Measurements from ENCODE around the gene HTR4.

Gene HTR4

GRCh38 chr5:148499452-148499851 is 154.9 kb downstream of the HTR4 start:
- Histone ChIP-seq H3K79me2 (ENCODE audit: control insufficient read depth, insufficient read depth, low read length) (no peaks in the 10 kb centered on the region), H4K8ac (ENCODE audit: low read depth, low read length) (no peak overlapping the region), H3K4me3 (ENCODE audit: low read length) (no peak overlapping the region), H3K56ac (ENCODE audit: low read length) (no peak overlapping the region), H2BK5ac (ENCODE audit: low read length) (no peak overlapping the region), H4K5ac (ENCODE audit: low read length) (no peak overlapping the region), H3K9ac (ENCODE audit: low read length) (no peak overlapping the region), H3K4me1 (ENCODE audit: control insufficient read depth, low read depth, low read length) (no peaks in the 10 kb centered on the region), H3K23ac (ENCODE audit: low read length) (no peak overlapping the region), H3K18ac (ENCODE audit: low read length) (no peak overlapping the region), H3K27me3 (ENCODE audit: insufficient read depth, low read length, poor library complexity) (no peaks in the 10 kb centered on the region), H3K4me2 (ENCODE audit: low read length) (no peak overlapping the region), H2BK120ac (ENCODE audit: low read depth, low read length) (no peak overlapping the region), H2AK5ac (ENCODE audit: low read length) (no peak overlapping the region), H3K4ac (ENCODE audit: low read depth, low read length) (no peak overlapping the region), H3K79me1 (ENCODE audit: low read length) (no peaks in the 10 kb centered on the region), H3K27ac (ENCODE audit: low read depth, low read length) (no peak overlapping the region), H3K36me3 (ENCODE audit: control insufficient read depth, insufficient read depth, low read length) (no peaks in the 10 kb centered on the region), H2BK15ac (replicated peaks; ENCODE audit: low read depth) (no peak overlapping the region)
- WGBS (ENCODE audit: extremely low coverage, insufficient coverage, low lambda C conversion rate) = no CpG with 5 or more reads among the region's 1 CpG
- no peak for DNase-seq

- Histone ChIP-seq H3K36me3 (ENCODE audit: control insufficient read depth, insufficient read depth, low read length) (no peaks in the 10 kb centered on the region), H3K79me1 (ENCODE audit: low read length) (no peaks in the 10 kb centered on the region), H3K4me3 (ENCODE audit: low read length) (no peak overlapping the region), H4K5ac (ENCODE audit: low read length) (no peak overlapping the region), H3K18ac (ENCODE audit: low read length) (no peak overlapping the region), H2AK5ac (ENCODE audit: low read length) (no peak overlapping the region), H3K4me2 (ENCODE audit: low read length) (no peak overlapping the region), H3K23ac (ENCODE audit: low read length) (no peak overlapping the region), H3K4me1 (ENCODE audit: control insufficient read depth, low read depth, low read length) (no peaks in the 10 kb centered on the region), H3K4ac (ENCODE audit: low read depth, low read length) (no peak overlapping the region), H3K27ac (ENCODE audit: low read depth, low read length) (no peak overlapping the region), H3K27me3 (ENCODE audit: insufficient read depth, low read length, poor library complexity) (no peaks in the 10 kb centered on the region), H2BK15ac (replicated peaks; ENCODE audit: low read depth) (no peak overlapping the region), H3K9ac (ENCODE audit: low read length) (no peak overlapping the region), H3K56ac (ENCODE audit: low read length) (no peak overlapping the region), H2BK120ac (ENCODE audit: low read depth, low read length) (no peak overlapping the region), H4K8ac (ENCODE audit: low read depth, low read length) (no peak overlapping the region), H2BK5ac (ENCODE audit: low read length) (no peak overlapping the region), H3K79me2 (ENCODE audit: control insufficient read depth, insufficient read depth, low read length) (no peaks in the 10 kb centered on the region)
- no CpG with 5 or more reads among the region's 1 CpG for WGBS (ENCODE audit: extremely low coverage, insufficient coverage, low lambda C conversion rate)
- no peak for DNase-seq
These were observed 156.6 kb downstream of the HTR4 start for GRCh38 chr5:148497757-148498156.

- Histone ChIP-seq H3K27ac (ENCODE audit: low read depth, low read length) (no peak overlapping the region), H4K8ac (ENCODE audit: low read depth, low read length) (no peak overlapping the region), H3K56ac (ENCODE audit: low read length) (no peak overlapping the region), H3K79me1 (ENCODE audit: low read length) (no peaks in the 10 kb centered on the region), H4K5ac (ENCODE audit: low read length) (no peak overlapping the region), H3K36me3 (ENCODE audit: control insufficient read depth, insufficient read depth, low read length) (no peaks in the 10 kb centered on the region), H3K18ac (ENCODE audit: low read length) (no peak overlapping the region), H2BK5ac (ENCODE audit: low read length) (no peak overlapping the region), H3K79me2 (ENCODE audit: control insufficient read depth, insufficient read depth, low read length) (no peaks in the 10 kb centered on the region), H2AK5ac (ENCODE audit: low read length) (no peak overlapping the region), H3K4me2 (ENCODE audit: low read length) (no peak overlapping the region), H3K23ac (ENCODE audit: low read length) (no peak overlapping the region), H3K4me3 (ENCODE audit: low read length) (no peak overlapping the region), H3K4me1 (ENCODE audit: control insufficient read depth, low read depth, low read length) (no peaks in the 10 kb centered on the region), H3K4ac (ENCODE audit: low read depth, low read length) (no peak overlapping the region), H2BK120ac (ENCODE audit: low read depth, low read length) (no peak overlapping the region), H3K9ac (ENCODE audit: low read length) (no peak overlapping the region), H2BK15ac (replicated peaks; ENCODE audit: low read depth) (no peak overlapping the region), H3K27me3 (ENCODE audit: insufficient read depth, low read length, poor library complexity) (no peaks in the 10 kb centered on the region)
- no CpG with 5 or more reads among the region's 1 CpG for WGBS (ENCODE audit: extremely low coverage, insufficient coverage, low lambda C conversion rate)
- DNase-seq = no peak
These were observed 162.0 kb downstream of the HTR4 start for GRCh38 chr5:148492351-148492750.

- H3K56ac ChIP-seq (ENCODE audit: low read length) = no peak overlapping the region
- H3K4me3 ChIP-seq (ENCODE audit: low read length) = no peak overlapping the region
- H4K5ac ChIP-seq (ENCODE audit: low read length) = no peak overlapping the region
- H4K8ac ChIP-seq (ENCODE audit: low read depth, low read length) = no peak overlapping the region
- no peak overlapping the region for H2BK120ac ChIP-seq (ENCODE audit: low read depth, low read length)
- no peak overlapping the region for H3K9ac ChIP-seq (ENCODE audit: low read length)
- H2AK5ac ChIP-seq (ENCODE audit: low read length) = no peak overlapping the region
- H3K23ac ChIP-seq (ENCODE audit: low read length) = no peak overlapping the region
- H3K4ac ChIP-seq (ENCODE audit: low read depth, low read length) = no peak overlapping the region
- H3K18ac ChIP-seq (ENCODE audit: low read length) = no peak overlapping the region
- H3K79me1 ChIP-seq (ENCODE audit: low read length) = no peaks in the 10 kb centered on the region
- H3K27ac ChIP-seq (ENCODE audit: low read depth, low read length) = no peak overlapping the region
- no peak overlapping the region for H2BK15ac ChIP-seq (replicated peaks; ENCODE audit: low read depth)
- H2BK5ac ChIP-seq (ENCODE audit: low read length) = no peak overlapping the region
- DNase-seq = no peak
- H3K79me2 ChIP-seq (ENCODE audit: control insufficient read depth, insufficient read depth, low read length) = no peaks in the 10 kb centered on the region
- no peaks in the 10 kb centered on the region for H3K36me3 ChIP-seq (ENCODE audit: control insufficient read depth, insufficient read depth, low read length)
- WGBS (ENCODE audit: extremely low coverage, insufficient coverage, low lambda C conversion rate) = no CpG with 5 or more reads among the region's 6 CpGs
- no peaks in the 10 kb centered on the region for H3K4me1 ChIP-seq (ENCODE audit: control insufficient read depth, low read depth, low read length)
- H3K27me3 ChIP-seq (ENCODE audit: insufficient read depth, low read length, poor library complexity) = no peaks in the 10 kb centered on the region
- no peak overlapping the region for H3K4me2 ChIP-seq (ENCODE audit: low read length)
These were observed 162.5 kb downstream of the HTR4 start for GRCh38 chr5:148491793-148492184.

- Histone ChIP-seq H3K56ac (ENCODE audit: low read length) (no peak overlapping the region), H2BK5ac (ENCODE audit: low read length) (no peak overlapping the region), H3K27me3 (ENCODE audit: insufficient read depth, low read length, poor library complexity) (no peaks in the 10 kb centered on the region), H2BK15ac (replicated peaks; ENCODE audit: low read depth) (no peak overlapping the region), H3K27ac (ENCODE audit: low read depth, low read length) (no peak overlapping the region), H3K79me2 (ENCODE audit: control insufficient read depth, insufficient read depth, low read length) (no peaks in the 10 kb centered on the region), H2BK120ac (ENCODE audit: low read depth, low read length) (no peak overlapping the region), H4K5ac (ENCODE audit: low read length) (no peak overlapping the region), H3K18ac (ENCODE audit: low read length) (no peak overlapping the region), H3K23ac (ENCODE audit: low read length) (no peak overlapping the region), H2AK5ac (ENCODE audit: low read length) (no peak overlapping the region), H3K4ac (ENCODE audit: low read depth, low read length) (no peak overlapping the region), H3K4me2 (ENCODE audit: low read length) (no peak overlapping the region), H4K8ac (ENCODE audit: low read depth, low read length) (no peak overlapping the region), H3K9ac (ENCODE audit: low read length) (no peak overlapping the region), H3K36me3 (ENCODE audit: control insufficient read depth, insufficient read depth, low read length) (no peaks in the 10 kb centered on the region), H3K4me1 (ENCODE audit: control insufficient read depth, low read depth, low read length) (no peaks in the 10 kb centered on the region), H3K4me3 (ENCODE audit: low read length) (no peak overlapping the region), H3K79me1 (ENCODE audit: low read length) (no peaks in the 10 kb centered on the region)
- peak; percentile 70 for DNase-seq
- WGBS (ENCODE audit: extremely low coverage, insufficient coverage, low lambda C conversion rate) = no CpG with 5 or more reads among the region's 10 CpGs
These were observed 163.1 kb downstream of the HTR4 start for GRCh38 chr5:148491015-148491792.

GRCh38 chr5:148488757-148489156 is 165.6 kb downstream of the HTR4 start:
- no peaks in the 10 kb centered on the region for H3K36me3 ChIP-seq (ENCODE audit: control insufficient read depth, insufficient read depth, low read length)

More at GRCh38 chr5:148488757-148489156, 165.6 kb downstream of the HTR4 start:
- H3K18ac ChIP-seq (ENCODE audit: low read length) = no peak overlapping the region
- no peaks in the 10 kb centered on the region for H3K79me1 ChIP-seq (ENCODE audit: low read length)
- H3K23ac ChIP-seq (ENCODE audit: low read length) = no peak overlapping the region
- no peak for DNase-seq
- no peak overlapping the region for H4K8ac ChIP-seq (ENCODE audit: low read depth, low read length)
- H3K27ac ChIP-seq (ENCODE audit: low read depth, low read length) = no peak overlapping the region
- H3K27me3 ChIP-seq (ENCODE audit: insufficient read depth, low read length, poor library complexity) = no peaks in the 10 kb centered on the region
- H3K4ac ChIP-seq (ENCODE audit: low read depth, low read length) = no peak overlapping the region
- H3K4me2 ChIP-seq (ENCODE audit: low read length) = no peak overlapping the region
- H2BK15ac ChIP-seq (replicated peaks; ENCODE audit: low read depth) = no peak overlapping the region
- WGBS (ENCODE audit: extremely low coverage, insufficient coverage, low lambda C conversion rate) = no CpG with 5 or more reads among the region's 2 CpGs
- no peaks in the 10 kb centered on the region for H3K79me2 ChIP-seq (ENCODE audit: control insufficient read depth, insufficient read depth, low read length)
- no peak overlapping the region for H4K5ac ChIP-seq (ENCODE audit: low read length)
- H2BK5ac ChIP-seq (ENCODE audit: low read length) = no peak overlapping the region
- no peak overlapping the region for H3K9ac ChIP-seq (ENCODE audit: low read length)
- no peak overlapping the region for H3K56ac ChIP-seq (ENCODE audit: low read length)
- no peak overlapping the region for H3K4me3 ChIP-seq (ENCODE audit: low read length)
- H2AK5ac ChIP-seq (ENCODE audit: low read length) = no peak overlapping the region
- no peak overlapping the region for H2BK120ac ChIP-seq (ENCODE audit: low read depth, low read length)
- H3K4me1 ChIP-seq (ENCODE audit: control insufficient read depth, low read depth, low read length) = no peaks in the 10 kb centered on the region
